Gastrocnemius medialis (tissue), 4 donors: Measurements from ENCODE around the gene ST8SIA6. TPM values are rescaled to one million over a fixed set of nuclear protein-coding genes. Genes with fewer than 3 reads are reported as not detected.

Source experiments
- ATAC-seq, 2 donors: fragments of 150-250 bp; one replicate each; pipeline ENCODE4 v1.9.1; 2016
- DNase-seq, 2 donors: peaks; one replicate each; pipeline ENCODE4 v3.0.0-alpha.2; 2019
- H3K27ac ChIP-seq, 4 donors: fragments of 200-600 bp; sonication (generic); 1 replicate in 1 of 4; 2 replicates in 3 of 4; pipeline ENCODE4 v1.5.1; 2016 to 2018; ENCODE audit warnings: mild to moderate bottlenecking in 2 of 4, moderate library complexity in 1 of 4
- H3K27me3 ChIP-seq, 3 donors: fragments of 200-600 bp; sonication (generic) in 2 of 3; 1 replicate in 1 of 3; 2 replicates in 2 of 3; pipeline versions ENCODE4 v1.5.1 to v1.6.0; 2016 to 2019; ENCODE audit warnings: mild to moderate bottlenecking in 1 of 3, moderate library complexity in 1 of 3
- H3K36me3 ChIP-seq, 2 donors: fragments of 200-600 bp; sonication (generic) in 1 of 2; one replicate each; pipeline ENCODE4 v1.5.1; 2017 to 2018
- H3K4me1 ChIP-seq, 2 donors: fragments of 200-600 bp; sonication (generic) in 1 of 2; one replicate each; pipeline ENCODE4 v1.5.1; 2016 to 2017; ENCODE audit warnings: mild to moderate bottlenecking in 2 of 2
- H3K4me3 ChIP-seq, 4 donors: fragments of 200-600 bp; sonication (generic) in 3 of 4; 1 replicate in 1 of 4; 2 replicates in 3 of 4; pipeline ENCODE4 v1.5.1; 2016 to 2019; ENCODE audit warnings: mild to moderate bottlenecking in 2 of 4
- H3K9me3 ChIP-seq, 3 donors: fragments of 200-600 bp; sonication (generic) in 2 of 3; 1 replicate in 1 of 3; 2 replicates in 2 of 3; pipeline ENCODE4 v1.5.1; 2016 to 2019
- POLR2A ChIP-seq, 2 donors: fragments of 450-650 bp; IDR thresholded peaks; one replicate each; pipeline ENCODE4 v1.6.1; 2017; ENCODE audit warnings: antibody characterized with exemption in 2 of 2, mild to moderate bottlenecking in 2 of 2, moderate library complexity in 2 of 2
- in situ Hi-C, 4 donors: fragments of 200-750 bp; cut with MboI; loops; one replicate each; pipeline versions ENCODE4 v1.15.0 to v1.8.0; 2017; ENCODE audit warnings: low sequenced_read_pairs in 4 of 4
- intact Hi-C: fragments of 100-400 bp; cut with DNase I; formaldehyde crosslinking; loops from one replicate; pipeline ENCODE4 v1.15.1; 2023; ENCODE audit warnings: low total_unique reads
- total RNA-seq, 4 donors: library from RNA; depleted of rRNA; stranded (reverse); fragments of >200 nt; gene quantifications; one replicate each; pipeline versions ENCODE4 v1.1.0 to v1.2.3, GENCODE V29; 2016
- TF ChIP-seq, protein P1 (sequence below), 5 experiments: fragments of 450-650 bp in 3 of 5; fragments of 200-600 bp in 2 of 5; sonication (generic) in 2 of 5; IDR thresholded peaks in 4 of 5; conservative IDR thresholded peaks in 1 of 5; 1 replicate in 4 of 5; 2 replicates in 1 of 5; pipeline ENCODE4 v1.5.1; 2016 to 2019; ENCODE audit warnings: antibody characterized with exemption in 5 of 5, mild to moderate bottlenecking in 3 of 5, moderate library complexity in 3 of 5

Gene ST8SIA6
- total RNA-seq, 4 donors from 2014 or later = 0.27 to 0.66 (median 0.44) TPM

DNA sequence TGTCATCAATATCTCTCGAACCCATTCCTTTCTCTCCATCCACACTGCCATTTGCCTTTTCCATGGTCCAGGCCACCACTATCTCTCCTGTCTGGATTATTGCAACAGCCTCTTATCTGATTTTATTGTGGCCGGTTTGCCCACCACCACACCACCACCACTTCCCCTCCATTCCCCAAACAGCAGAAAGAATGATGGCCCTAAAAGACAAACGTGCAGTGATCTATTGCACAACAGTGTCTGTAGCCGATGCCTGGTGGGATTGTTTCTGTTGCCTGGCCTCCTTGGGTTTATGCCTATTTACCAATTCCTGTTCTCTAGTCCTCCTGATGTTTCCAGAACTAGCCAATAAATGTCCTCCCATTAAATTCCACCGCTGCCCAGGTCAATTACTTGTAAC lies 10.2 kb upstream of the ST8SIA6 start:
- H3K4me3 ChIP-seq = no peak overlapping the region
- in situ Hi-C loops = no loop called here
- intact Hi-C loops = no loop called here

DNA sequence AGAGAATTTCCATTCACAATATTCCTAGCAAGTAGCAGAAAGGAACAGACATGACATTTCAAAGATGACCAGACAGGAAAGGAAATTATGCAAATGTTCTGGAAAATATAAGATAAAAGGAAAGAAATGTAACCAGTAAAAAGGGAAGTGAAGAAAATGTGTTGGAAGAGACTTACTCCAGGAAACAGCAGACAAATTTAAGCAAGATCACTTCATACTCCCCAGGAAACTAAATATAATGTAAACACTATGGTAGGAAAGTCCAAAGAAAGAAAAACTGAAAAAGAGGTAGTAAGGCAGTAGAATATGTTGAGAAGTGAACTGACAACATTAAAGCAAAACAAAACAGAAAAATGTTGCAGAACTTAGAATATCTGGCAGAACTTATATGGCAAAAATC lies 6.4 kb upstream of the ST8SIA6 start:
- TF ChIP-seq POLR2A (IDR thresholded peaks at IDR 0.05) = no peak
- TF ChIP-seq, protein P1, sequence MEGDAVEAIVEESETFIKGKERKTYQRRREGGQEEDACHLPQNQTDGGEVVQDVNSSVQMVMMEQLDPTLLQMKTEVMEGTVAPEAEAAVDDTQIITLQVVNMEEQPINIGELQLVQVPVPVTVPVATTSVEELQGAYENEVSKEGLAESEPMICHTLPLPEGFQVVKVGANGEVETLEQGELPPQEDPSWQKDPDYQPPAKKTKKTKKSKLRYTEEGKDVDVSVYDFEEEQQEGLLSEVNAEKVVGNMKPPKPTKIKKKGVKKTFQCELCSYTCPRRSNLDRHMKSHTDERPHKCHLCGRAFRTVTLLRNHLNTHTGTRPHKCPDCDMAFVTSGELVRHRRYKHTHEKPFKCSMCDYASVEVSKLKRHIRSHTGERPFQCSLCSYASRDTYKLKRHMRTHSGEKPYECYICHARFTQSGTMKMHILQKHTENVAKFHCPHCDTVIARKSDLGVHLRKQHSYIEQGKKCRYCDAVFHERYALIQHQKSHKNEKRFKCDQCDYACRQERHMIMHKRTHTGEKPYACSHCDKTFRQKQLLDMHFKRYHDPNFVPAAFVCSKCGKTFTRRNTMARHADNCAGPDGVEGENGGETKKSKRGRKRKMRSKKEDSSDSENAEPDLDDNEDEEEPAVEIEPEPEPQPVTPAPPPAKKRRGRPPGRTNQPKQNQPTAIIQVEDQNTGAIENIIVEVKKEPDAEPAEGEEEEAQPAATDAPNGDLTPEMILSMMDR (IDR thresholded peaks at IDR 0.05 in 4 of 5, conservative IDR thresholded peaks at IDR 0.05 in 1 of 5) = no peak
- in situ Hi-C loops = no loop called here
- no peak for ATAC-seq
- no peak for DNase-seq
- Histone ChIP-seq H3K9me3 (no peaks in the 10 kb centered on the region), H3K4me3 (no peak overlapping the region), H3K4me1 (no peaks in the 10 kb centered on the region), H3K27ac (no peak overlapping the region), H3K36me3 (no peaks in the 10 kb centered on the region), H3K27me3 (no peaks in the 10 kb centered on the region)
- intact Hi-C loops = no loop called here

More for the DNA sequence above, 10.2 kb upstream of the ST8SIA6 start:
- DNase-seq (no peak), ATAC-seq (no peak)
- no peak for TF ChIP-seq POLR2A (IDR thresholded peaks at IDR 0.05)
- TF ChIP-seq, protein P1 (IDR thresholded peaks at IDR 0.05 in 4 of 5, conservative IDR thresholded peaks at IDR 0.05 in 1 of 5) = no peak
- Histone ChIP-seq H3K27ac (no peak overlapping the region), H3K4me1 (no peaks in the 10 kb centered on the region), H3K36me3 (no peaks in the 10 kb centered on the region), H3K9me3 (no peaks in the 10 kb centered on the region), H3K27me3 (no peaks in the 10 kb centered on the region)

DNA sequence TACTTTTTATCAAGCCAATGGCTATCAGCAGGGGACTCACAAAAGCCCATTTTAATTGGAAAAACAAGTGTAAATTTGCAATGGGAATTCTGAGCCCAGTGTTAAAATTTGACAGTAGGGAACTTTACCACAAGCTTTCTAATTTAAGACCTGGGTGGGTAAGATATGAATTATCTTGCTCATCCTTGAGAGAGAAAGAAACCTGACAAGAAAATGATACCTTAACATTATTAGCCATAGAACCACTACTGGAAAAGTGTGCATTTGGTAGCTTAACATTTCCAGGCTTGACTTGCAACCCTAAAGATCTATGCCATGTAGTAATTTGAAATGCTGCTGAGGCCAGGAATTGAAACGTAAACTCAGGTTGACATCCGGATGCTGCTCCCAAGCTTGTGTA lies 2.7 kb upstream of the ST8SIA6 start:
- in situ Hi-C loops = no loop called here

DNA sequence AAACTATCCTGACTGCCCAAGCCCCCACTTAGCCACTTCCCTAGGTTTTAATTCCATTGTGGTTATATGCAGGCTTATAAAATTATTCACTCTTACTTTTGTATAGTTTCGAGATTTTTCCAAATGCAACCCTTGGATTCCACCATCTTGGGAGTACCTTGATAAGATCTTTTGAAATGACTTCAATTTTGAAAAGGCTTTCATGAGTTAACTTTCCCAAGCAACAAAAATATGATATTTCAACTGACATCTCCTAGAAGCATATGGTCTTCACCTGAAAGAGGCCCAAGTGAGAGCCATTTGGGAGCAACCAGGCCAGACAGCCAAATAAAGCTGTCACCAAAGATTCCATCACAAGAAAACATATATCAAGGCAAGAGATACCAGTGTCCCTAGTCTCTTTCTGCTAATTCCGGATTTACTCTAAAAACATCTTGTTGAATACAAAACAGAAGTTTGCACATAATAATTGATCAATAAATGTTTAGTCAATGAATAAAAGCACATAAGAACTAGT lies 1.7 kb upstream of the ST8SIA6 start:
- no peaks in the 10 kb centered on the region for H3K4me1 ChIP-seq
- in situ Hi-C loops = no loop called here
- no peak for ATAC-seq
- no peak overlapping the region for H3K27ac ChIP-seq
- no peaks in the 10 kb centered on the region for H3K36me3 ChIP-seq
- H3K27me3 ChIP-seq = peaks cover 14 to 23% (median 21%) of the 10 kb centered on the region in 3 donors
- H3K9me3 ChIP-seq = no peaks in the 10 kb centered on the region
- DNase-seq = no peak
- no peak for TF ChIP-seq POLR2A (IDR thresholded peaks at IDR 0.05)
- TF ChIP-seq, protein P1 (IDR thresholded peaks at IDR 0.05 in 4 of 5, conservative IDR thresholded peaks at IDR 0.05 in 1 of 5) = no peak
- no peak overlapping the region for H3K4me3 ChIP-seq
- intact Hi-C loops = loop anchor here (10.0 kb wide), 1 partner anchor 109 kb away; no protein-coding TSS in a partner anchor

More for the DNA sequence above, 2.7 kb upstream of the ST8SIA6 start:
- H3K27me3 ChIP-seq = peaks cover 9 to 16% (median 13%) of the 10 kb centered on the region in 3 donors
- H3K36me3 ChIP-seq = no peaks in the 10 kb centered on the region
- H3K4me3 ChIP-seq = no peak overlapping the region
- intact Hi-C loops = loop anchor here (10.0 kb wide), 1 partner anchor 108 kb away; no protein-coding TSS in a partner anchor
- ATAC-seq = no peak
- TF ChIP-seq POLR2A (IDR thresholded peaks at IDR 0.05) = no peak
- TF ChIP-seq, protein P1 (IDR thresholded peaks at IDR 0.05 in 4 of 5, conservative IDR thresholded peaks at IDR 0.05 in 1 of 5) = no peak
- DNase-seq = no peak
- no peak overlapping the region for H3K27ac ChIP-seq
- no peaks in the 10 kb centered on the region for H3K9me3 ChIP-seq
- no peaks in the 10 kb centered on the region for H3K4me1 ChIP-seq
